ENCODE data around the gene CHD3. TPM values are rescaled to one million over a fixed set of nuclear protein-coding genes. Genes with fewer than 3 reads are reported as not detected.

The CHD3 gene
- total and polyA plus RNA-seq, 2 of the 13 experiments (the other 11 are each of a cell fraction or from before 2014, with no cell fraction given), result 2.7 to 3.7 TPM

GRCh38 chr17:7841915-7842379 is 46.6 kb upstream of the CHD3 start (continued):
- peak; percentile 64; the same call in 1 of the 2 replicates for TF ChIP-seq ZBED4 (CRISPR knock-in tag; IDR thresholded peaks at IDR 0.05; ENCODE audit: borderline replicate concordance)
- TF ChIP-seq ZNF136 (CRISPR knock-in tag; IDR thresholded peaks at IDR 0.05; ENCODE audit: low read depth), result no peak
- TF ChIP-seq WIZ (CRISPR knock-in tag; IDR thresholded peaks at IDR 0.05), result no peak
- TF ChIP-seq PAXIP1 (CRISPR knock-in tag; conservative IDR thresholded peaks at IDR 0.05), result peak; percentile 70
- no peak for TF ChIP-seq ZNF512 (CRISPR knock-in tag; IDR thresholded peaks at IDR 0.05)
- TF ChIP-seq ZNF451 (CRISPR knock-in tag; IDR thresholded peaks at IDR 0.05), result 0 out of 2 replicates have a peak, but pooled peaks have one; percentile 5
- TF ChIP-seq ZZZ3 (CRISPR knock-in tag; IDR thresholded peaks at IDR 0.05; ENCODE audit: borderline replicate concordance), result peak; percentile 52; the same call in 1 of the 2 replicates
- TF ChIP-seq ZNF292 (CRISPR knock-in tag; IDR thresholded peaks at IDR 0.05; ENCODE audit: borderline replicate concordance, low read depth), result no peak
- TF ChIP-seq HNF1A (IDR thresholded peaks at IDR 0.05; ENCODE audit: low read depth), result no peak
- peak; percentile 24; the same call in 1 of the 2 replicates for TF ChIP-seq HNF1A (CRISPR knock-in tag; IDR thresholded peaks at IDR 0.05; ENCODE audit: borderline replicate concordance)
- 0 out of 2 replicates have a peak, but pooled peaks have one; percentile 50 for TF ChIP-seq ZSCAN31 (CRISPR knock-in tag; IDR thresholded peaks at IDR 0.05; ENCODE audit: low read depth)
- TF ChIP-seq HNF4A (CRISPR knock-in tag; IDR thresholded peaks at IDR 0.05), result peak; percentile 53
- TF ChIP-seq HNRNPK (IDR thresholded peaks at IDR 0.05; ENCODE audit: low read depth, low read length, poor library complexity, severe bottlenecking), result peak; percentile 34
- TF ChIP-seq DMAP1 (CRISPR knock-in tag; IDR thresholded peaks at IDR 0.05), result no peak
- no peak for TF ChIP-seq CREBL2 (CRISPR knock-in tag; IDR thresholded peaks at IDR 0.05; ENCODE audit: borderline replicate concordance)
